Ovary (tissue), 9 donors: ENCODE results near the gene PGRMC2. TPM values are rescaled to one million over a fixed set of nuclear protein-coding genes. Genes with fewer than 3 reads are reported as not detected.

Experiments
- DNase-seq, 5 donors: peaks; one replicate each; pipeline ENCODE4 v3.0.0-alpha.2; 2019 to 2020
- H3K27ac ChIP-seq, 2 donors: fragments of 200-600 bp; one replicate each; pipeline versions ENCODE4 v1.5.1 to v1.8.0; 2019 to 2022
- H3K27me3 ChIP-seq: fragments of 200-600 bp; one replicate; pipeline ENCODE4 v1.8.0; 2022
- H3K36me3 ChIP-seq: fragments of 200-600 bp; sonication (generic); one replicate; pipeline ENCODE4 v1.5.1; 2019
- H3K4me1 ChIP-seq: one replicate; pipeline ENCODE4 v1.8.1; 2013; ENCODE audit warnings: mild to moderate bottlenecking, moderate library complexity; ENCODE audit not compliant: insufficient read depth
- H3K4me3 ChIP-seq: fragments of 200-600 bp; sonication (generic); one replicate; pipeline ENCODE4 v1.5.1; 2017
- H3K9me3 ChIP-seq, 2 donors: fragments of 200-600 bp in 1 of 2; sonication (generic) in 1 of 2; one replicate each; pipeline versions ENCODE4 v1.5.1 to v1.8.1; 2013 to 2019; ENCODE audit warnings: mild to moderate bottlenecking in 1 of 2, moderate library complexity in 1 of 2
- CTCF ChIP-seq, 3 donors: fragments of 450-650 bp in 2 of 3; fragments of 200-600 bp in 1 of 3; IDR thresholded peaks; one replicate each; pipeline versions ENCODE4 v1.5.1 to v1.8.0; 2016 to 2022; ENCODE audit warnings: antibody characterized with exemption in 3 of 3, mild to moderate bottlenecking in 1 of 3
- EP300 ChIP-seq: sonication (generic); formaldehyde crosslinking; IDR thresholded peaks from one replicate; pipeline ENCODE4 v1.6.1; 2017; ENCODE audit warnings: antibody characterized with exemption
- POLR2A ChIP-seq: fragments of 450-650 bp; IDR thresholded peaks from one replicate; pipeline ENCODE4 v1.6.1; 2017; ENCODE audit warnings: antibody characterized with exemption, mild to moderate bottlenecking, moderate library complexity
- WGBS, 3 donors: extraction: QIAGEN DNeasy Blood & Tissue Kit in 1 of 3; methylation state at CpG; one replicate each; pipeline versions ENCODE4 v1.1.5 to v1.1.7; 2013 to 2017; 5-methylcytosine and 5-hydroxymethylcytosine counted together
- intact Hi-C, 4 donors: fragments of 100-400 bp; cut with DNase I; formaldehyde crosslinking; loops; one replicate each; pipeline versions ENCODE4 v1.11.0 to v1.15.1; 2022 to 2023
- polyA plus RNA-seq, 2 donors: library from polyadenylated mRNA; stranded (reverse); fragments of 200-250 nt in 1 of 2; fragments of 350-450 nt in 1 of 2; fragmentation: Illumina TruSeq in 1 of 2; extraction: RNeasy Lipid Tissue Mini Kit (QIAGEN cat#74804) in 1 of 2; gene quantifications; one replicate each; pipeline ENCODE4 v1.2.3, GENCODE V29; 2013 to 2014
- total RNA-seq, 7 donors: library from RNA; depleted of rRNA in 2 of 7; stranded (reverse); fragments of >200 nt in 2 of 7; fragmentation: NEBNext Ultra II Directional in 3 of 7; extraction: Animal tissue kit (Norgen Biotek cat#: 25700) in 3 of 7; gene quantifications; one replicate each; pipeline versions ENCODE4 v1.1.0 to v1.2.4, GENCODE V29; 2016 to 2023
- donor health status: DM: no; HTN: no; CAD: no; lungs with moderate emphysema.
- donor health status: DM: no; HTN: no; CAD: no.
- donor health status: Bipolar disorder and iron deficiency.
- donor health status: DM: yes; HTN: yes; CAD: no.
- donor health status: DM: no; HTN: no; CAD: no.
- donor health status: DM: yes; HTN: yes; CAD: no.

The PGRMC2 gene
- total and polyA plus RNA-seq, 9 donors, result 23.2 to 222 (median 56.9) TPM

GRCh38 chr4:128322311-128322710, 34.7 kb upstream of the PGRMC2 start:
- intact Hi-C loops, result no loop called here
- Histone ChIP-seq H3K4me3 (no peak overlapping the region), H3K36me3 (no peaks in the 10 kb centered on the region), H3K9me3 (no peaks in the 10 kb centered on the region), H3K4me1 (no peaks in the 10 kb centered on the region), H3K27ac (no peak overlapping the region), H3K27me3 (no peaks in the 10 kb centered on the region)
- TF ChIP-seq CTCF (IDR thresholded peaks at IDR 0.05), result no peak
- TF ChIP-seq POLR2A, result no peak
- TF ChIP-seq EP300, result no peak
- WGBS, 3 donors, result 86 to 95% (median 90%) methylated on average over 2 of the region's 2 CpGs
- DNase-seq, result no peak

GRCh38 chr4:128320656-128321055, 33.0 kb upstream of the PGRMC2 start:
- no peak overlapping the region for H3K4me3 ChIP-seq
- no peaks in the 10 kb centered on the region for H3K27me3 ChIP-seq
- no peak for DNase-seq
- 37 to 67% (median 49%) methylated on average over 1 of the region's 1 CpG for WGBS, 3 donors
- H3K9me3 ChIP-seq, result no peaks in the 10 kb centered on the region
- H3K36me3 ChIP-seq, result no peaks in the 10 kb centered on the region
- H3K4me1 ChIP-seq, result no peaks in the 10 kb centered on the region
- H3K27ac ChIP-seq, result no peak overlapping the region
- intact Hi-C loops, result no loop called here
- TF ChIP-seq CTCF (IDR thresholded peaks at IDR 0.05), result no peak
- no peak for TF ChIP-seq EP300
- TF ChIP-seq POLR2A, result no peak

- no peak for DNase-seq
These were observed 28.3 kb upstream of the PGRMC2 start for GRCh38 chr4:128315756-128316520.

GRCh38 chr4:128311659-128312403, 24.2 kb upstream of the PGRMC2 start:
- DNase-seq, result no peak
- H3K27ac ChIP-seq, result no peak overlapping the region
- 71 to 78% (median 75%) methylated on average over 2 of the region's 2 CpGs for WGBS, 3 donors
- intact Hi-C loops, result no loop called here
- H3K4me3 ChIP-seq, result no peak overlapping the region
- no peaks in the 10 kb centered on the region for H3K36me3 ChIP-seq
- H3K27me3 ChIP-seq, result no peaks in the 10 kb centered on the region
- peaks cover 7% of the 10 kb centered on the region for H3K4me1 ChIP-seq
- no peak for TF ChIP-seq POLR2A
- TF ChIP-seq EP300, result no peak
- no peaks in the 10 kb centered on the region for H3K9me3 ChIP-seq

More at GRCh38 chr4:128315756-128316520, 28.3 kb upstream of the PGRMC2 start:
- no peaks in the 10 kb centered on the region for H3K36me3 ChIP-seq
- no peaks in the 10 kb centered on the region for H3K9me3 ChIP-seq
- intact Hi-C loops, result no loop called here
- TF ChIP-seq CTCF (IDR thresholded peaks at IDR 0.05) (no peak), EP300 (no peak), POLR2A (no peak)
- 91 to 95% (median 93%) methylated on average over 2 of the region's 2 CpGs for WGBS, 3 donors
- no peaks in the 10 kb centered on the region for H3K27me3 ChIP-seq
- H3K4me3 ChIP-seq, result no peak overlapping the region
- no peak overlapping the region for H3K27ac ChIP-seq
- H3K4me1 ChIP-seq, result no peaks in the 10 kb centered on the region
